ENCODE results near the gene MPO. TPM values are rescaled to one million over a fixed set of nuclear protein-coding genes. Genes with fewer than 3 reads are reported as not detected.

Gene MPO
- total RNA-seq: 0.22 TPM in 1 of 2 replicates, not detected in the other

- no peak for DNase-seq (ENCODE audit: low read depth in 2 of 2)
Measured at GRCh38 chr17:58280480-58281217, at the start of gene MPO. TSS of gene MPO (minus strand) at chr17:58280935. CDS start at chr17:58280758, 177 bp downstream.

GRCh38 chr17:58329810-58330537, 49.2 kb upstream of the MPO start:
- DNase-seq (ENCODE audit: low read depth in 2 of 2): no peak

- DNase-seq (ENCODE audit: low read depth in 2 of 2): no peak
Measured at GRCh38 chr17:58329035-58329809, 48.5 kb upstream of the MPO start.

- no peak for DNase-seq (ENCODE audit: low read depth in 2 of 2)
Measured at GRCh38 chr17:58328195-58329034, 47.7 kb upstream of the MPO start, which contains the start of gene TSPOAP1. TSS of gene TSPOAP1 (minus strand) at chr17:58328795. CDS start at chr17:58327920, 875 bp downstream.

GRCh38 chr17:58327363-58328194, 46.8 kb upstream of the MPO start:
- DNase-seq (ENCODE audit: low read depth in 2 of 2): no peak

GRCh38 chr17:58326609-58327362, 46.1 kb upstream of the MPO start:
- DNase-seq (ENCODE audit: low read depth in 2 of 2): no peak

GRCh38 chr17:58325976-58326468, 45.3 kb upstream of the MPO start:
- DNase-seq (ENCODE audit: low read depth in 2 of 2): no peak

GRCh38 chr17:58325289-58325726, 44.6 kb upstream of the MPO start:
- no peak for DNase-seq (ENCODE audit: low read depth in 2 of 2)

- no peak for DNase-seq (ENCODE audit: low read depth in 2 of 2)
Measured at GRCh38 chr17:58324409-58325288, 43.9 kb upstream of the MPO start.

GRCh38 chr17:58324056-58324408, 43.3 kb upstream of the MPO start:
- no peak for DNase-seq (ENCODE audit: low read depth in 2 of 2)

- no peak for DNase-seq (ENCODE audit: low read depth in 2 of 2)
Measured at GRCh38 chr17:58323366-58324055, 42.8 kb upstream of the MPO start.

- DNase-seq (ENCODE audit: low read depth in 2 of 2): no peak
Measured at GRCh38 chr17:58322581-58323185, 41.9 kb upstream of the MPO start.

- DNase-seq (ENCODE audit: low read depth in 2 of 2): no peak
Measured at GRCh38 chr17:58321571-58322525, 41.1 kb upstream of the MPO start.

GRCh38 chr17:58320570-58321323, 40.0 kb upstream of the MPO start:
- no peak for DNase-seq (ENCODE audit: low read depth in 2 of 2)

GRCh38 chr17:58320163-58320558, 39.4 kb upstream of the MPO start:
- DNase-seq (ENCODE audit: low read depth in 2 of 2): no peak
